Lower lobe of right lung (tissue), 2 donors: ENCODE data around the gene TNFRSF19. TPM values are rescaled to one million over a fixed set of nuclear protein-coding genes. Genes with fewer than 3 reads are reported as not detected.

Experiments used
- ATAC-seq, 2 donors: fragments of 200-7000 bp; cut with Tn5 transposase; one replicate each; pipeline ENCODE4 v1.9.1; 2020 to 2022; ENCODE audit warnings: mild to moderate bottlenecking in 2 of 2, moderate library complexity in 2 of 2
- DNase-seq: peaks from one replicate; pipeline ENCODE4 v3.0.0-alpha.2; 2020
- H3K27ac ChIP-seq: fragments of 200-600 bp; one replicate; pipeline ENCODE4 v1.8.0; 2022
- H3K27me3 ChIP-seq: fragments of 200-600 bp; one replicate; pipeline ENCODE4 v1.8.0; 2022; ENCODE audit warnings: low read depth
- H3K36me3 ChIP-seq: fragments of 200-600 bp; one replicate; pipeline ENCODE4 v1.8.0; 2022; ENCODE audit warnings: mild to moderate bottlenecking
- H3K4me1 ChIP-seq: fragments of 200-600 bp; one replicate; pipeline ENCODE4 v1.8.0; 2022
- H3K4me3 ChIP-seq: fragments of 200-600 bp; one replicate; pipeline ENCODE4 v1.8.0; 2022; ENCODE audit warnings: mild to moderate bottlenecking
- H3K9me3 ChIP-seq: fragments of 200-600 bp; one replicate; pipeline ENCODE4 v1.8.0; 2022
- intact Hi-C: fragments of 100-400 bp; cut with DNase I; formaldehyde crosslinking; loops from one replicate; pipeline ENCODE4 v1.11.0; 2022
- total RNA-seq: library from RNA; stranded (reverse); fragmentation: NEBNext Ultra II Directional; extraction: Animal tissue kit (Norgen Biotek cat#: 25700); gene quantifications from one replicate; pipeline ENCODE4 v1.2.1, GENCODE V29; 2021
- TF ChIP-seq, protein P1 (sequence below): fragments of 200-600 bp; IDR thresholded peaks from one replicate; pipeline ENCODE4 v1.8.0; 2022; ENCODE audit warnings: antibody characterized with exemption, mild to moderate bottlenecking
- donor health status: DM: no; HTN: yes; CAD: no; lungs with severe emphysema.

Gene TNFRSF19
- total RNA-seq, 1 donor from 2014 or later: 21.1 TPM

DNA sequence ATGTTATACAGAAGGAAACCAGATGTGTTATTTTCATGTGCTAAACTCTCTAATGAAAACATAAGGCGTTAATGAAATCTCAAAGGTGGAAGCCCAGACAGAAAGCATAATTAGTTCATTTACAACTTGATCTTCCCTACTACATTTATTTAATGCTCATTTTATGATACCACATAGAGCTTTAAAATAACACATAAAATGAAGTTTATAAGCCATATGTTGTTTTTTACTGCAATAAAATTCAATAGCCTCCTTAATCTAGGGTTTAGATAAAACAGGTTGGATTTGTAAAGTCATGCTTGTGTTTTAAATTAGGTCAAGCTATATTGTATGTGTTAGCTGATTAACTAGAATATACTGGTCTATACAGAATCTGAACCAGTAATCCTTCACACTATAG is 81.2 kb downstream of the TNFRSF19 start:
- H3K27me3 ChIP-seq: no peaks in the 10 kb centered on the region
- no peak overlapping the region for H3K4me3 ChIP-seq
- peaks cover 30% of the 10 kb centered on the region for H3K4me1 ChIP-seq
- no peaks in the 10 kb centered on the region for H3K36me3 ChIP-seq
- intact Hi-C loops: no loop called here
- TF ChIP-seq, protein P1, sequence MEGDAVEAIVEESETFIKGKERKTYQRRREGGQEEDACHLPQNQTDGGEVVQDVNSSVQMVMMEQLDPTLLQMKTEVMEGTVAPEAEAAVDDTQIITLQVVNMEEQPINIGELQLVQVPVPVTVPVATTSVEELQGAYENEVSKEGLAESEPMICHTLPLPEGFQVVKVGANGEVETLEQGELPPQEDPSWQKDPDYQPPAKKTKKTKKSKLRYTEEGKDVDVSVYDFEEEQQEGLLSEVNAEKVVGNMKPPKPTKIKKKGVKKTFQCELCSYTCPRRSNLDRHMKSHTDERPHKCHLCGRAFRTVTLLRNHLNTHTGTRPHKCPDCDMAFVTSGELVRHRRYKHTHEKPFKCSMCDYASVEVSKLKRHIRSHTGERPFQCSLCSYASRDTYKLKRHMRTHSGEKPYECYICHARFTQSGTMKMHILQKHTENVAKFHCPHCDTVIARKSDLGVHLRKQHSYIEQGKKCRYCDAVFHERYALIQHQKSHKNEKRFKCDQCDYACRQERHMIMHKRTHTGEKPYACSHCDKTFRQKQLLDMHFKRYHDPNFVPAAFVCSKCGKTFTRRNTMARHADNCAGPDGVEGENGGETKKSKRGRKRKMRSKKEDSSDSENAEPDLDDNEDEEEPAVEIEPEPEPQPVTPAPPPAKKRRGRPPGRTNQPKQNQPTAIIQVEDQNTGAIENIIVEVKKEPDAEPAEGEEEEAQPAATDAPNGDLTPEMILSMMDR: no peak
- no peak overlapping the region for H3K27ac ChIP-seq
- ATAC-seq (no peak), DNase-seq (no peak)
- no peaks in the 10 kb centered on the region for H3K9me3 ChIP-seq

DNA sequence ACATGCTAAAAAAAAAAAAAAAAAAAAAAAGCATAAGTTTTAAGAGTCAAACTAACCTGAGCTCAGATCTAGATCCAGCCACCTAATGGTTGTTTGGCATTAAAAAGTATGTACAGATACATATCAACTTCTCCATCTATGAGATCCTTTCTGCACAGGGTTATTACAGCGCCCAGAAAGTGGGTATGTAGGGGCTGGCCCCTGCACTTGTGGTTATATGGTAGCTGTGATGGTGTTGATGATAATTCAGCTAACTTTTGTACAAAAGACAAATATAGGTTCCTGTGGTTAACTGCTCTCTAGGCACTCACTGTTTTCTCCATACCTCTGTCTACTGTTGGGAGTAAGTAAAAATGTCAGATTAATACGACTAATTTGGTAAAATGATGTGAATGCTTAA is 81.7 kb downstream of the TNFRSF19 start:
- H3K27me3 ChIP-seq: no peaks in the 10 kb centered on the region
- H3K4me3 ChIP-seq: no peak overlapping the region
- TF ChIP-seq, protein P1: no peak
- ATAC-seq (no peak), DNase-seq (no peak)
- H3K9me3 ChIP-seq: no peaks in the 10 kb centered on the region
- H3K36me3 ChIP-seq: no peaks in the 10 kb centered on the region
- no peak overlapping the region for H3K27ac ChIP-seq
- intact Hi-C loops: no loop called here
- peaks cover 31% of the 10 kb centered on the region for H3K4me1 ChIP-seq

DNA sequence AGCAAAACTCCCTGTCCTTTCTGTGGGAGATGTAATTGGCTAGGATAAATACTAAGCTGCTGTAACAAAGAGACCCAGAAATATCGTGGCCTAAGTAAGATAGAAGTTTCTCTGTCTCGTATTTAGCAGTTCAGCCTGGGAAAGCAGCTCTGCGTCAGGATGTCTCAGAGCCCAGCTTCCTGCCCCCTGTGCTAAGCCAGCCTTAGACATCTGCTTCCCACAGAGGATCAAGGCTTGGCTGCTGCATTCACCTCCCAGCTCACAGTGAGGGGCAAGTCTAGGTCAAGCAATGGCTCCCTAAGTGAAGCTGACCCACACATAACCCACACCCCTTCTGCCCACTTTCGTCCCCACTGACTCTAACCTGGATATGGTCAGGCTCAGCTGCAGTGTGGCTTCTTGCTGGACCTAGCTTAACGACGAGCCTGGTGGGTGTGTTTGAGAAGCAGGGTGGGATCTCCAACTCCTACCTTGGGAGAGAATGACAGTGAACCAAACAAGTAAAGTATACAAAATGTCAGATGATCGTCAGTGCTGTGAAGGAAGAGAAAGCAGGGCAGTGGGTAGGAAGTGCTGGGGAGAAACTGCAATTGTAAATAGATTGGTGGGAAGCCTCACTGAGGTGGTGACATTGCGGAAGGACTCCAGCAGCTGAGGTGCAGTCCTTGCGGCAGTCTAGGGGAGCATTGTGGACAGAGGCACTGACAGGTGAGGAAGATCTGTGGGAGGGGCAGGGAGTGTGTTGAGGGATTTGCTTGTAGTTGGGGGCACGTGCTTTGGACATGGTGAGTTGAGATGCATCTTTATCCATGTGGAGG is 82.9 kb downstream of the TNFRSF19 start:
- H3K9me3 ChIP-seq: no peaks in the 10 kb centered on the region
- intact Hi-C loops: no loop called here
- no peaks in the 10 kb centered on the region for H3K36me3 ChIP-seq
- no peaks in the 10 kb centered on the region for H3K27me3 ChIP-seq
- ATAC-seq (no peak), DNase-seq (no peak)
- TF ChIP-seq, protein P1: no peak
- no peak overlapping the region for H3K27ac ChIP-seq
- H3K4me3 ChIP-seq: no peak overlapping the region
- peaks cover 31% of the 10 kb centered on the region for H3K4me1 ChIP-seq

- H3K27ac ChIP-seq: no peak overlapping the region
- intact Hi-C loops: no loop called here
- H3K36me3 ChIP-seq: no peaks in the 10 kb centered on the region
- H3K9me3 ChIP-seq: no peaks in the 10 kb centered on the region
- ATAC-seq (peak; percentile 45 to 59), DNase-seq (no peak)
- H3K4me3 ChIP-seq: no peak overlapping the region
- no peaks in the 10 kb centered on the region for H3K27me3 ChIP-seq
- TF ChIP-seq, protein P1: no peak
- peaks cover 31% of the 10 kb centered on the region for H3K4me1 ChIP-seq
These were observed 84.2 kb downstream of the TNFRSF19 start for GRCh38 chr13:23654111-23655110.

- H3K4me1 ChIP-seq: peaks cover 31% of the 10 kb centered on the region
- TF ChIP-seq, protein P1: no peak
- ATAC-seq: no peak
These were observed 85.1 kb downstream of the TNFRSF19 start for GRCh38 chr13:23655321-23655720.

More at GRCh38 chr13:23655321-23655720, 85.1 kb downstream of the TNFRSF19 start:
- Histone ChIP-seq H3K4me3 (no peak overlapping the region), H3K27ac (no peak overlapping the region), H3K9me3 (no peaks in the 10 kb centered on the region), H3K27me3 (no peaks in the 10 kb centered on the region), H3K36me3 (no peaks in the 10 kb centered on the region)
- DNase-seq: no peak
- intact Hi-C loops: no loop called here
